ENCODE results near the gene STX1B.

Gene STX1B

DNA sequence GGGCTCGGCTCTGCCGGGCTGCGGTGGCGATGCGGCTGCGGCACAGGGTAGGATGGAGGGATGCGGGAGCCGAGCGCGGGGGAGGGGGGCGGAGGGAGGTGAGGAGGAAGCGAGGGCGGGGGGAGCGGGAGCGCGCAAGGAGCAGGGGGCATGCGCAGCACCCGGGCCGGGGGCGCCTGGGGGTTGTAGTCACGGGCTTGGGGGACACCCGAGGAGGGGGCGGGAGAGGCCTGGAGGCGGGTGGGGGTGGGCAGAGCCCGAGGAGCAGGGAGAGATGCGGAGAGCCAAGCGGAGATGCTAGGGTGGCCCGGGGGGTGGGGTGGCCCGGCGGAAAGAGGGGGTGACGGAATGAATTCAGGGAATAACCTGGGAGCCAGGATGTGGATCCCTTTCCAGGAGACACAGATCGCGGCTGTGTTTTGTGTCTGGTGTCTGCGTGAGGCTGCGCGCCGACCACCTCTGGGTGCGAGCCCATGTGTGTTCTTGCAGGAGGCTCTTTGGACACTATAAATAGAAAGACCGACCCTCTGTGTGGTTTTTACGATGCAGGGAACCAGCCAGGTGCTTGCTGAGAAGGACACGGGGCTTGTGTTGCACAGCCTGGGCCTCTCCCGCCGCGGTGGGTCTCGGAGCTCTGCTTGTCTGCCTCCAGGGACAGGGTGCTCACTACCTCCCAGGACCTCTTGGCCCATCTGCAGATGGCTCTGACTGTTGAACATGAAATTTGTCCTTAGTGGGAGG is at the start of gene STX1B:
Gene STX1B (minus strand): TSS at position 54 of the 741 bp plus-strand sequence. CDS start 242 bp downstream, outside the sequence.
- Histone ChIP-seq H3K27me3 (peaks cover 66% of the 10 kb centered on the region), H3K27ac (no peak within 1 kb of the TSS), H3K9me3 (no peaks in the 10 kb centered on the region), H3K36me3 (no peaks in the 10 kb centered on the region), H3K4me1 (ENCODE audit: control insufficient read depth in 1 of 2, insufficient read depth in 1 of 2, low read depth in 1 of 2, low read length in 1 of 2) (no peaks in the 10 kb centered on the region), H3K4me3 (ENCODE audit: low read depth in 1 of 2, low read length in 1 of 2) (no peak within 1 kb of the TSS)
- TF ChIP-seq, protein P1, sequence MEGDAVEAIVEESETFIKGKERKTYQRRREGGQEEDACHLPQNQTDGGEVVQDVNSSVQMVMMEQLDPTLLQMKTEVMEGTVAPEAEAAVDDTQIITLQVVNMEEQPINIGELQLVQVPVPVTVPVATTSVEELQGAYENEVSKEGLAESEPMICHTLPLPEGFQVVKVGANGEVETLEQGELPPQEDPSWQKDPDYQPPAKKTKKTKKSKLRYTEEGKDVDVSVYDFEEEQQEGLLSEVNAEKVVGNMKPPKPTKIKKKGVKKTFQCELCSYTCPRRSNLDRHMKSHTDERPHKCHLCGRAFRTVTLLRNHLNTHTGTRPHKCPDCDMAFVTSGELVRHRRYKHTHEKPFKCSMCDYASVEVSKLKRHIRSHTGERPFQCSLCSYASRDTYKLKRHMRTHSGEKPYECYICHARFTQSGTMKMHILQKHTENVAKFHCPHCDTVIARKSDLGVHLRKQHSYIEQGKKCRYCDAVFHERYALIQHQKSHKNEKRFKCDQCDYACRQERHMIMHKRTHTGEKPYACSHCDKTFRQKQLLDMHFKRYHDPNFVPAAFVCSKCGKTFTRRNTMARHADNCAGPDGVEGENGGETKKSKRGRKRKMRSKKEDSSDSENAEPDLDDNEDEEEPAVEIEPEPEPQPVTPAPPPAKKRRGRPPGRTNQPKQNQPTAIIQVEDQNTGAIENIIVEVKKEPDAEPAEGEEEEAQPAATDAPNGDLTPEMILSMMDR (IDR thresholded peaks at IDR 0.05): no peak

DNA sequence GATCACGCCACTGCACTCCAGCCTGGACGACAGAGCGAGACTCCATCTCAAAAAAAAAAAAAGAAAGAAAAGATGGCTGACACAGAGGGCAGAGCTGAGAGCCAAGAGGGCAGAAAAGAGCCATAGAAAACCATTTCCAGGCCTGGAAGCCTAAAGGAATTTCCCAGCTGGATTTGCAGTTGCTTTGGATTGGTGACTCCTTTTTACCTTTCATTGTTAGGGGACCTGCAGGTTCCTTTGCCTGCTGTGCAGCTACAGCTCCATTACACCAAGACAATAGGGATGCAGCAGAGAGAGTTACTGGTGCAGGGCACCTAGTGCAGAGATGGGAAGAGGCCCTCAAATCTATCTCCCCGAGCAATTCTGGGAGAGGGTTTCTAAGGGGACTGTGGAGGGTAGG is 45.2 kb upstream of the STX1B start:
- Histone ChIP-seq H3K4me3 (ENCODE audit: low read depth in 1 of 2, low read length in 1 of 2) (no peak overlapping the region), H3K27me3 (no peaks in the 10 kb centered on the region), H3K9me3 (no peaks in the 10 kb centered on the region), H3K27ac (no peak overlapping the region), H3K36me3 (peaks cover 10% of the 10 kb centered on the region), H3K4me1 (ENCODE audit: control insufficient read depth in 1 of 2, insufficient read depth in 1 of 2, low read depth in 1 of 2, low read length in 1 of 2) (no peaks in the 10 kb centered on the region)
- TF ChIP-seq, protein P1 (IDR thresholded peaks at IDR 0.05): no peak

DNA sequence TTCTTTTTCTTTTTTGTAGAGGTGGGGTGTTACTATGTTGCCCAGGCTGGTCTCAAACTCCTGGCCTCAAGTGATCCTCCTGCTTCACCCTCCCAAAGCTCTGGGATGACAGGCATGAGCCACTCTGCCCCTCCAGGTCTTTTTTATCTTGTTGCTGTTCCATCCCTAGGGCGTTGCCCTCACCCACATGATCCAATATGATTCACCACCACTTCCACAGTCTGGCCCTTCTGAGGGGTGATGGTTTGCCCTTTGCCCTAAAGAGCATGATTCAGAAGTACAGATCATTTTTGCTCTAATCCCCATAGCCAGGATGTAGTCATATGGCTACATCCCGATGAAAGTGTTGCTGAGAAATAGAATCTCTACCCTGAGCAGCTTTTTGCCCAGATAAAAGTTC is 41.7 kb upstream of the STX1B start:
- Histone ChIP-seq H3K27me3 (no peaks in the 10 kb centered on the region), H3K4me3 (ENCODE audit: low read depth in 1 of 2, low read length in 1 of 2) (no peak overlapping the region), H3K27ac (no peak overlapping the region), H3K4me1 (ENCODE audit: control insufficient read depth in 1 of 2, insufficient read depth in 1 of 2, low read depth in 1 of 2, low read length in 1 of 2) (peaks cover 0 to 4% of the 10 kb centered on the region in 2 experiments), H3K9me3 (no peaks in the 10 kb centered on the region), H3K36me3 (no peaks in the 10 kb centered on the region)
- TF ChIP-seq, protein P1 (IDR thresholded peaks at IDR 0.05): no peak

DNA sequence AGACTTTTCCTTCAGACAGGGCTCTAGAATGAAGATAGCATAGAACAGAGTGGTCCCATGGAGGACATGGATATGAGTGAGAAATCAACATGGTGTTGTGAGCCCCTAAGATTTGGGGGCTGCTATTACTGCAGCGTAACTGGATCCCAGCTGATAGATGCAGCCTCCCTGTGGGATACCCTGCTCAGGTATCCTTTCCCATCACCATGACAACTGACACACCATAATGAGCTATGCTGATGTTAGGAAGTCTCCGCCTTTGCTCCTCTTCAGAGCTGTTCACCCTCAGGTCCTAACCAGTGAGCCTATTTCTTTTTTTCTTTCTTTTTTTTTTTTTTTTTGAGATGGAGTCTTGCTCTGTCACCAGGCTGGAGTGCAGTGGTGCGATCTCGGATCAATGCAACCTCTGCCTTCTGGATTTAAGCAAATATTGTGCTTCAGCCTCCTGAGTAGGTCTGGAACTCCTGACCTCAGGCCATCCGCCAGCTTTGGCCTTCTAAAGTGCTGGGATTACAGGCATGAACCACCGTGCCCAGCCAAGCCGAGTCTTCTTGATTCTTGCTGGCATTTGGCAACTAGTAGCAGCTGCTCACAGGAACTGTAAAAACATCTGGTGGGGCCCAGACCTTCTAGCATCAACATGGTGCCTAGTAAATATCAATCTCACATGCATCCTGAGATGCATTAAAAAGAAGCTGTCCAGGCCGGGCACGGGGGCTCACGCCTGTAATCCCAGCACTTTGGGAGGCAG is 40.0 kb upstream of the STX1B start:
- H3K4me1 ChIP-seq (ENCODE audit: control insufficient read depth in 1 of 2, insufficient read depth in 1 of 2, low read depth in 1 of 2, low read length in 1 of 2): peaks cover 0 to 4% of the 10 kb centered on the region in 2 experiments
- H3K9me3 ChIP-seq: no peaks in the 10 kb centered on the region
- H3K36me3 ChIP-seq: no peaks in the 10 kb centered on the region
- TF ChIP-seq, protein P1 (IDR thresholded peaks at IDR 0.05): no peak
- H3K27me3 ChIP-seq: no peaks in the 10 kb centered on the region
- H3K27ac ChIP-seq: no peak overlapping the region
- no peak overlapping the region for H3K4me3 ChIP-seq (ENCODE audit: low read depth in 1 of 2, low read length in 1 of 2)

DNA sequence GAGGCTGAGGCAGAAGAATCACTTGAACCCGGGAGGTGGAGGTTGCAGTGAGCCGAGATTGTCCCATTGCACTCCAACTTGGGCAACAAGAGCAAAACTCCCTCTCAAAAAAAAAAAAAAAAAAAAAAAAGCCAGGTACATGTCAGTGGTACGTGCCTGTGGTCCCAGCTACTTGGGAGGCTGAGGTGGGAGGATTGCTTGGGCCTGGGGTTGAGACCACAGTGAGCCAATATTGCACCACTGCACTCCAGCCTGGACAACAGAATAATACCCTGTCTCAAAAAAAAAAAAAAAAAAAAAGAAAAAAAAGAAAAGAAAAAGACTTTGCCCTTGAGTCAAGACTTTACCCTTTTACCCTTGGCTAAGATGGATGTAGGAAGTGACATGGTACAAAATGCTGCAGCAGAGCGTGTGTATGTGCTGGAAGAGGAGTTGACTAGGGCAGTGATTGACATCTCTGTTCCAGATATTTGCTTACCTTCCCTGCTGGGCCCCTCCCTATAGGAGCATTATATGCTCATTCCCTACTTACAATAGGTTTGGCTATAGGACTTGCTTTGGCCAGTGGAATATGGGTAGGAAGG is 33.6 kb upstream of the STX1B start:
- Histone ChIP-seq H3K4me3 (ENCODE audit: low read depth in 1 of 2, low read length in 1 of 2) (no peak overlapping the region), H3K9me3 (no peaks in the 10 kb centered on the region), H3K27me3 (no peaks in the 10 kb centered on the region), H3K27ac (no peak overlapping the region), H3K36me3 (peaks cover 46% of the 10 kb centered on the region), H3K4me1 (ENCODE audit: control insufficient read depth in 1 of 2, insufficient read depth in 1 of 2, low read depth in 1 of 2, low read length in 1 of 2) (peaks cover 0 to 4% of the 10 kb centered on the region in 2 experiments)
- TF ChIP-seq, protein P1 (IDR thresholded peaks at IDR 0.05): no peak
